GM19467 (cell line): ENCODE results near the gene MRPL44.
"Not testable (repeated sequence)": the region's sequence is repeated elsewhere in the genome, so short reads cannot be mapped to it uniquely, and the experiment has no call there.

Experiments
- ATAC-seq: cut with Tn5 transposase; IDR thresholded peaks from one replicate; pipeline ENCODE4 v1.9.1; 2021; ENCODE audit warnings: mild to moderate bottlenecking, moderate library complexity; ENCODE audit not compliant: unreplicated experiment

Gene MRPL44

DNA sequence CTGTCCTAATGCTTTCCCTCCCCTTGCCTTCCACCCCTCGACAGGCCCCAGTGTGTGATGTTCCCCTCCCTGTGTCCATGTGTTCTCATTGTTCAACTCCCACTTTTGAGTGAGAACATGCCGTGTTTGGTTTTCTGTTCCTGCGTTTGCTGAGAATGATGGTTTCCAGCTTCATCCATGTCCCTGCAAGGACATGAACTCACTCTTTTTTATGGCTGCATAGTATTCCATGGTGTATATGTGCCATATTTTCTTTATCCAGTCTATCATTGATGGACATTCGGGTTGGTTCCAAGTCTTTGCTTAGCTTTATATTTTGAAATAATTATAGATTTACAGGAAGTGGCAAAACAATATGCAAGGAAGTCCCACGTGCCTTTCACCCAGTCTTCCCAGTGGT is 43.4 kb downstream of the MRPL44 start:
- not testable (repeated sequence) for ATAC-seq

- ATAC-seq = no peak
Observed at GRCh38 chr2:224004105-224004695, 46.9 kb downstream of the MRPL44 start.

GRCh38 chr2:224008702-224009261 is 51.5 kb downstream of the MRPL44 start:
- ATAC-seq = no peak

DNA sequence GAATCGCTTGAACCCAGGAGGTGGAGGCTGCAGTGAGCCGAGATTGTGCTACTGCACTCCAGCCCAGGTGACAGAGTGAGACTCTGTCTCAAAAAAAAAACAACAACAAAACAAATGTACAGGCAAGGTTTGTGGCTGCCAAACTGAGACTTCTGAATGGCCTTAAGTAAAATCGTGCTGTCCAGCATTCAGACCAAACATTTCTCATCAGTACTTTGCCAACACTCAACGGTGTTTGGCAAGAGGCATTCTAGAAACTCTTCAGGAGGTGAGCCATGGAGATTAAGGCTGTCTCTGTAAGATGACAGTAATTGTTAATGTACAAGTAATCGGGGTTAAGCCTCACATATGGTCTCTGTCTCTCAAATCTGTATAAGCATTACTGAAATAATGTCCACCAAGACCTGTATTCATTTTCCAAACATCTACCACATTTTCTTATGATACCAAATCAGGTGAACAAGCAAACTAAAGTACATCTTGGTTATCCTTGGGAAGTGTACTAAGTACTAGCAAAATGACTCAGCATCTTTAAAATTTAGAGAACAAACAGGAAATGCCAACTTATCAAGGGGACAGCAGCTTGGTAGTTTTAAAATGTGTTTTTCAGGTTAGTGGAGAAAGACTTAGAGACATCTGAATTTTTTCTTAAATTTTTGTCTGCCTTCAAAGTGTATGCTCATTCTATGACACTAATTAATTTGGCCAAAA is 52.5 kb downstream of the MRPL44 start:
- no peak for ATAC-seq

DNA sequence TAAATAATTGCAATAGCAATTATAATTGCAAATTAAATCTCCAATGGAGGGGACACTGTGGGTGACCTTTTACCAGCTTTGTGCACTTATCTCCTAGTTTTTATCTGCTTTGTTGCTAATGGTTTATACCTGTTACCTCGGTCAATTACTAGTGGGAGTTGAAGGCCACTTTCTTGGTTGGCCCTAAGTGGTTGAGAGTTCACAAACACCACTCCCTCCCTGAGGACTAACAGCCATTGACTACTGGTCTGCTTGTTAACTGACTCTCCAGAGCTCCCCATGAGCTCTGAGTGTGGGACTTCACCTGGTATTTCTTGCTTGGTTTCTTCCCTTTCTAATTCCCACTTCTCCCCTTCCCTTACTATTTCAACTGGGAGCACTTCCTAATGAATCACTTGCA is 54.6 kb downstream of the MRPL44 start:
- ATAC-seq = no peak

DNA sequence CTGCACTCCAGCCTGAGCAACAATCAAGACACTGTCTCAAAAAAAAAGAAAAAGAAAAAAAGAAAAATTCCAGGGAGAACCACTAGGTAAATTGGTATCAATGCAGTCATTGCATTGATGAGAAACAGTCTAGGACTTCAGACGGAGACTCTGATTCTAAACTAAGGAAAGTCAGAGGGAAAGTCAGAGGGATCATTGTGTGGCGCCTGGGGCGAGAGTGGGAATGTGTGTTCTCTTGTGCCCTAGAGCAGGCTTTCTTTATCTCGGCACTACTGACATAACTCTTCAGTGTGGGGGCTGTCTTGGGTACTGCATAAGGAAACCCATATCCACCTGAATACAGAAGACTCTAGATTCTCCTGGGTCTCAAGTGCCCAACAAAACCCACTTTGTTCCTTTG is 57.1 kb downstream of the MRPL44 start:
- ATAC-seq = no peak

DNA sequence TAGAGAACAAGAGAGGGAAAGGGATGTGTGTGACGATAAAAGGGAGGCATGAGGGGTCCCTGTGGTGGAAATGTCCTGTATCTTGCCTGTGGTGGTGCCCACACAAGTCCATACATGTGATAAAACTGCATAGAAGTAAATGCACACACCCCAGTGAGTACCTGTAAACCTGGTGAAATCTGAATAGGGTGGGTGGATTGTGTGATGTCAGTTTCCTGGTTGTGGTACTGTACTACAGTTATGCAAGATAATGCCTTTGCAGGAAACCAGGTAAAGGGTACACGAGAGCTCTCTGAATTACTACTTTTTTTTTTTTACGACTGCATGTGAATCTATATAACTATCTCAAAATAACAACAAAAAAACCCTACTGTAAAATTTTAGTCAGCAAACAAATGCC is 59.7 kb downstream of the MRPL44 start:
- ATAC-seq = no peak
